ENCODE results near the gene MRPL52. TPM values are rescaled to one million over a fixed set of nuclear protein-coding genes. Genes with fewer than 3 reads are reported as not detected.

The MRPL52 gene
- total and polyA plus RNA-seq, 2 of the 13 experiments (the other 11 are each of a cell fraction or from before 2014, with no cell fraction given), result 118 to 329 TPM

DNA sequence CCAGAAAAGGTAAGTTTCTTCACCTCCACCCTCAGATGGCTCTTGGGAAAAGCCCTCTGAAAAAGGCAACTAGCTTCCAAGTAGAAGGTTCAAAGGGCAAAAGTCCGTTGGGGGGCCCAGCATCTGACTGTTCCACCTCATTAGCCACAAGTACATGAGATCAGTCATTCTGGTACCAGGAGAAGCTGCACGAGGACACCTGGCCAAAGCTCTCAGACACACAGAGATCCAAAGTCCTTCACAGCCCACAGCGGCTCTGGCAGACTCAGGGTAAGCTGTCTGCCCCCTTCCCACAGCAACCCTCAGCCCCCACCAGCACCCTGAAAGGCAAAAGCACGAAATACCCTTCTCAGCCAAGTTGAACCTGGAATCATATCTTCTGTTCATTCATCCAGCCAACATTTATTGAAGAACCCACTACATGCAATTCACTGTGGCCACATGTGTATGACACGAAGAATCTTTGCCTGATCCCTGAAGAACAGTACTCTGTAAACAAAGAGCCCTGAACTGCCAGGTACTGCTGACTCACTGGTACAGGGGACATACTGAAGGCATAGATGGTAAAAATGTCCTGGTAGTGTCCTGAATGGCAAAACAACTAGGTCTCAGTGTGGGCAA, 33.5 kb upstream of the MRPL52 start (continued):
- TF ChIP-seq, protein P1, sequence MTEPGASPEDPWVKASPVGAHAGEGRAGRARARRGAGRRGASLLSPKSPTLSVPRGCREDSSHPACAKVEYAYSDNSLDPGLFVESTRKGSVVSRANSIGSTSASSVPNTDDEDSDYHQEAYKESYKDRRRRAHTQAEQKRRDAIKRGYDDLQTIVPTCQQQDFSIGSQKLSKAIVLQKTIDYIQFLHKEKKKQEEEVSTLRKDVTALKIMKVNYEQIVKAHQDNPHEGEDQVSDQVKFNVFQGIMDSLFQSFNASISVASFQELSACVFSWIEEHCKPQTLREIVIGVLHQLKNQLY (CRISPR knock-in tag; IDR thresholded peaks at IDR 0.05), result no peak
- TF ChIP-seq ZKSCAN1 (IDR thresholded peaks at IDR 0.05; ENCODE audit: low read length), result no peak
- no peak for TF ChIP-seq NFIC (IDR thresholded peaks at IDR 0.05; ENCODE audit: low read length)
- no peak for TF ChIP-seq RNF2 (conservative IDR thresholded peaks at IDR 0.05; ENCODE audit: low read depth)
- TF ChIP-seq HOXA9 (CRISPR knock-in tag; IDR thresholded peaks at IDR 0.05; ENCODE audit: borderline replicate concordance), result no peak
- no peak for TF ChIP-seq THAP11 (CRISPR knock-in tag; IDR thresholded peaks at IDR 0.05)
- no peak for TF ChIP-seq ZFP1 (CRISPR knock-in tag; IDR thresholded peaks at IDR 0.05)
- no peak for TF ChIP-seq ZNF577 (CRISPR knock-in tag; IDR thresholded peaks at IDR 0.05; ENCODE audit: borderline replicate concordance, low read depth)
- TF ChIP-seq DR1 (CRISPR knock-in tag; IDR thresholded peaks at IDR 0.05), result no peak
- TF ChIP-seq MAFK (conservative IDR thresholded peaks at IDR 0.05 in 1 of 2, IDR thresholded peaks at IDR 0.05 in 1 of 2; ENCODE audit: low read length in 2 of 2), result peak; percentile 22 to 46; a peak in 1 of 4 replicates
- no peak for TF ChIP-seq CENPT (CRISPR knock-in tag; IDR thresholded peaks at IDR 0.05; ENCODE audit: low read depth)
- no peak for TF ChIP-seq NR2F2 (IDR thresholded peaks at IDR 0.05; ENCODE audit: borderline replicate concordance, low read depth)
- TF ChIP-seq BORCS8-MEF2B (CRISPR knock-in tag; IDR thresholded peaks at IDR 0.05), result 0 out of 2 replicates have a peak, but pooled peaks have one; percentile 55
- no peak for TF ChIP-seq ZNF382 (CRISPR knock-in tag; IDR thresholded peaks at IDR 0.05; ENCODE audit: borderline replicate concordance)
- TF ChIP-seq ZNF687 (CRISPR knock-in tag; IDR thresholded peaks at IDR 0.05), result no peak
- no peak for TF ChIP-seq SCMH1 (CRISPR knock-in tag; IDR thresholded peaks at IDR 0.05; ENCODE audit: borderline replicate concordance)
- TF ChIP-seq ZBTB49 (CRISPR knock-in tag; IDR thresholded peaks at IDR 0.05; ENCODE audit: borderline replicate concordance), result no peak; the same call in 1 of the 2 replicates
- TF ChIP-seq KMT2A (CRISPR knock-in tag; IDR thresholded peaks at IDR 0.05), result 0 out of 2 replicates have a peak, but pooled peaks have one; percentile 23
- no peak for TF ChIP-seq ZFP37 (CRISPR knock-in tag; IDR thresholded peaks at IDR 0.05; ENCODE audit: borderline replicate concordance)
- TF ChIP-seq, protein P2, sequence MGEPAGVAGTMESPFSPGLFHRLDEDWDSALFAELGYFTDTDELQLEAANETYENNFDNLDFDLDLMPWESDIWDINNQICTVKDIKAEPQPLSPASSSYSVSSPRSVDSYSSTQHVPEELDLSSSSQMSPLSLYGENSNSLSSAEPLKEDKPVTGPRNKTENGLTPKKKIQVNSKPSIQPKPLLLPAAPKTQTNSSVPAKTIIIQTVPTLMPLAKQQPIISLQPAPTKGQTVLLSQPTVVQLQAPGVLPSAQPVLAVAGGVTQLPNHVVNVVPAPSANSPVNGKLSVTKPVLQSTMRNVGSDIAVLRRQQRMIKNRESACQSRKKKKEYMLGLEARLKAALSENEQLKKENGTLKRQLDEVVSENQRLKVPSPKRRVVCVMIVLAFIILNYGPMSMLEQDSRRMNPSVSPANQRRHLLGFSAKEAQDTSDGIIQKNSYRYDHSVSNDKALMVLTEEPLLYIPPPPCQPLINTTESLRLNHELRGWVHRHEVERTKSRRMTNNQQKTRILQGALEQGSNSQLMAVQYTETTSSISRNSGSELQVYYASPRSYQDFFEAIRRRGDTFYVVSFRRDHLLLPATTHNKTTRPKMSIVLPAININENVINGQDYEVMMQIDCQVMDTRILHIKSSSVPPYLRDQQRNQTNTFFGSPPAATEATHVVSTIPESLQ (CRISPR knock-in tag; conservative IDR thresholded peaks at IDR 0.05), result no peak
- no peak for TF ChIP-seq CBX5 (CRISPR knock-in tag; IDR thresholded peaks at IDR 0.05; ENCODE audit: borderline replicate concordance)
- TF ChIP-seq ELF1 (CRISPR knock-in tag; IDR thresholded peaks at IDR 0.05), result peak; percentile 50; the same call in 1 of the 2 replicates
- no peak for TF ChIP-seq PAF1 (CRISPR knock-in tag; IDR thresholded peaks at IDR 0.05)

All from HepG2 (cell line).